H9 (cell line): ENCODE results near the gene ACCSL. TPM values are rescaled to one million over a fixed set of nuclear protein-coding genes. Genes with fewer than 3 reads are reported as not detected.

Experiments
- DNase-seq: peaks from one replicate; pipeline ENCODE4 v3.0.0-alpha.2; 2017
- H2AFZ ChIP-seq: one replicate; pipeline ENCODE4 v1.6.1; 2013; ENCODE audit warnings: mild to moderate bottlenecking, low read length, control low read depth, moderate library complexity
- H2AK5ac ChIP-seq: 2 replicates; pipeline ENCODE4 v1.6.1; 2013; ENCODE audit warnings: low read length, control low read depth, mixed read lengths; ENCODE audit not compliant: insufficient read length
- H2BK120ac ChIP-seq: one replicate; pipeline ENCODE4 v1.6.1; 2013; ENCODE audit warnings: low read depth, mild to moderate bottlenecking, low read length, control low read depth, inconsistent platforms; ENCODE audit not compliant: poor library complexity, severe bottlenecking
- H2BK12ac ChIP-seq: 2 replicates; pipeline ENCODE4 v1.6.1; 2013; ENCODE audit warnings: low read length, control low read depth, mixed read lengths, low read depth; ENCODE audit not compliant: insufficient read length
- H2BK15ac ChIP-seq: 2 replicates; pipeline ENCODE4 v1.6.1; 2013; ENCODE audit warnings: low read depth, low read length, control low read depth
- H2BK20ac ChIP-seq: one replicate; pipeline ENCODE4 v1.6.1; 2013; ENCODE audit warnings: low read depth, mild to moderate bottlenecking, low read length, control low read depth, inconsistent platforms; ENCODE audit not compliant: poor library complexity, severe bottlenecking
- H2BK5ac ChIP-seq: 2 replicates; pipeline ENCODE4 v1.6.1; 2013; ENCODE audit warnings: low read length, control low read depth, mixed read lengths; ENCODE audit not compliant: insufficient read length
- H3K14ac ChIP-seq: 2 replicates; pipeline ENCODE4 v1.6.1; 2013; ENCODE audit warnings: low read length, control low read depth; ENCODE audit not compliant: insufficient read depth
- H3K18ac ChIP-seq: 2 replicates; pipeline ENCODE4 v1.6.1; 2013; ENCODE audit warnings: low read depth, mild to moderate bottlenecking, mixed read lengths, low read length, control low read depth; ENCODE audit not compliant: insufficient read length
- H3K23ac ChIP-seq: 2 replicates; pipeline ENCODE4 v1.6.1; 2013; ENCODE audit warnings: low read length, control low read depth, mixed read lengths, low read depth; ENCODE audit not compliant: insufficient read length
- H3K23me2 ChIP-seq: 2 replicates; pipeline ENCODE4 v1.6.1; 2013; ENCODE audit warnings: low read depth, mild to moderate bottlenecking, mixed read lengths, low read length, control low read depth; ENCODE audit not compliant: insufficient read length, poor library complexity, severe bottlenecking
- H3K27ac ChIP-seq: 2 replicates; pipeline ENCODE4 v1.5.1; 2013; ENCODE audit warnings: low read length, control low read depth, mixed read lengths, low read depth; ENCODE audit not compliant: insufficient read length
- H3K27me3 ChIP-seq: 2 replicates; pipeline ENCODE4 v1.6.1; 2013; ENCODE audit warnings: low read length, control low read depth, inconsistent platforms; ENCODE audit not compliant: insufficient read depth
- H3K4ac ChIP-seq: 2 replicates; pipeline ENCODE4 v1.6.1; 2013; ENCODE audit warnings: low read depth, mild to moderate bottlenecking, control low read depth, inconsistent platforms, low read length, moderate library complexity
- H3K4me1 ChIP-seq: 2 replicates; pipeline ENCODE4 v1.6.1; 2013; ENCODE audit warnings: low read length, control low read depth, inconsistent platforms; ENCODE audit not compliant: insufficient read depth
- H3K4me2 ChIP-seq: 2 replicates; pipeline ENCODE4 v1.6.1; 2013; ENCODE audit warnings: low read length, control low read depth, mixed read lengths; ENCODE audit not compliant: insufficient read length, insufficient read depth
- H3K56ac ChIP-seq: 2 replicates; pipeline ENCODE4 v1.6.1; 2013; ENCODE audit warnings: low read depth, mild to moderate bottlenecking, mixed read lengths, low read length, control low read depth; ENCODE audit not compliant: insufficient read length
- H3K79me1 ChIP-seq: 2 replicates; pipeline ENCODE4 v1.6.1; 2013; ENCODE audit warnings: low read depth, mild to moderate bottlenecking, moderate library complexity, low read length, control low read depth, inconsistent platforms; ENCODE audit not compliant: insufficient read depth, poor library complexity, severe bottlenecking
- H3K79me2 ChIP-seq: 2 replicates; pipeline ENCODE4 v1.6.1; 2013; ENCODE audit warnings: low read length, control low read depth, inconsistent platforms; ENCODE audit not compliant: insufficient read depth
- H3K9ac ChIP-seq: 2 replicates; pipeline ENCODE4 v1.6.1; 2013; ENCODE audit warnings: low read length, control low read depth, mixed read lengths; ENCODE audit not compliant: insufficient read length; ENCODE audit errors: extremely low read depth
- H3K9me3 ChIP-seq: one replicate; pipeline ENCODE4 v1.6.1; 2013; ENCODE audit warnings: low read depth, low read length, inconsistent platforms; ENCODE audit not compliant: control insufficient read depth
- H3T11ph ChIP-seq: one replicate; pipeline ENCODE4 v1.6.1; 2013; ENCODE audit warnings: mild to moderate bottlenecking, low read length, control low read depth, inconsistent platforms
- H4K20me1 ChIP-seq: one replicate; pipeline ENCODE4 v1.6.1; 2013; ENCODE audit not compliant: control insufficient read depth, insufficient read length, insufficient read depth
- H4K5ac ChIP-seq: 2 replicates; pipeline ENCODE4 v1.6.1; 2013; ENCODE audit warnings: low read depth, mild to moderate bottlenecking, mixed read lengths, low read length, control low read depth; ENCODE audit not compliant: insufficient read length
- H4K8ac ChIP-seq: replicated peaks from 2 replicates; pipeline ENCODE4 v1.6.1; 2013; ENCODE audit warnings: low read length, control low read depth, mixed read lengths, low read depth; ENCODE audit not compliant: insufficient read length
- H4K91ac ChIP-seq: 2 replicates; pipeline ENCODE4 v1.6.1; 2013; ENCODE audit warnings: low read depth, mild to moderate bottlenecking, moderate library complexity, mixed read lengths, low read length, control low read depth; ENCODE audit not compliant: insufficient read length
- H3K27ac Mint-ChIP-seq, 3 experiments: 2 replicates in 2 of 3; 3 replicates in 1 of 3; pipeline ENCODE4 v1.8.0; 2020 to 2021; ENCODE audit warnings: mixed read lengths in 3 of 3, mild to moderate bottlenecking in 1 of 3, moderate library complexity in 1 of 3
- H3K27me3 Mint-ChIP-seq: 2 replicates; pipeline ENCODE4 v1.8.0; 2021; ENCODE audit warnings: low read depth, mild to moderate bottlenecking, moderate library complexity, mixed read lengths
- H3K36me3 Mint-ChIP-seq, 3 experiments: 2 replicates in 2 of 3; 3 replicates in 1 of 3; pipeline ENCODE4 v1.8.0; 2020 to 2021; ENCODE audit warnings: low read depth in 3 of 3, mixed read lengths in 3 of 3; ENCODE audit not compliant: insufficient read depth in 1 of 3
- H3K4me1 Mint-ChIP-seq, 2 experiments: 2 replicates each; pipeline ENCODE4 v1.8.0; 2020; ENCODE audit warnings: mixed read lengths in 2 of 2
- H3K4me3 Mint-ChIP-seq, 2 experiments: 2 replicates in 1 of 2; 3 replicates in 1 of 2; pipeline ENCODE4 v1.8.0; 2020 to 2021; ENCODE audit warnings: mild to moderate bottlenecking in 2 of 2, mixed read lengths in 2 of 2, moderate library complexity in 1 of 2
- H3K9me3 Mint-ChIP-seq, 2 experiments: 2 replicates in 1 of 2; 3 replicates in 1 of 2; pipeline ENCODE4 v1.8.0; 2020; ENCODE audit warnings: mild to moderate bottlenecking in 2 of 2, mixed read lengths in 2 of 2, moderate library complexity in 1 of 2
- WGBS: extraction: QIAGEN DNeasy Blood & Tissue Kit; methylation state at CpG from one replicate; pipeline ENCODE4 v1.1.7; 2013; ENCODE audit warnings: missing lambda C conversion rate, low lambda C conversion rate, mixed read lengths; ENCODE audit not compliant: insufficient read length; ENCODE audit errors: extremely low coverage; 5-methylcytosine and 5-hydroxymethylcytosine counted together
- total RNA-seq: library from RNA; stranded (reverse); gene quantifications from 2 replicates; pipeline ENCODE4 v1.2.1, GENCODE V29; 2021
- TF ChIP-seq, protein P1 (sequence below): fragments of 200-600 bp; sonication (generic); conservative IDR thresholded peaks from 3 replicates; pipeline ENCODE4 v1.8.0; 2021; ENCODE audit warnings: antibody characterized with exemption, mild to moderate bottlenecking

Gene ACCSL
- total RNA-seq, 1 experiment from 2014 or later = not detected

DNA sequence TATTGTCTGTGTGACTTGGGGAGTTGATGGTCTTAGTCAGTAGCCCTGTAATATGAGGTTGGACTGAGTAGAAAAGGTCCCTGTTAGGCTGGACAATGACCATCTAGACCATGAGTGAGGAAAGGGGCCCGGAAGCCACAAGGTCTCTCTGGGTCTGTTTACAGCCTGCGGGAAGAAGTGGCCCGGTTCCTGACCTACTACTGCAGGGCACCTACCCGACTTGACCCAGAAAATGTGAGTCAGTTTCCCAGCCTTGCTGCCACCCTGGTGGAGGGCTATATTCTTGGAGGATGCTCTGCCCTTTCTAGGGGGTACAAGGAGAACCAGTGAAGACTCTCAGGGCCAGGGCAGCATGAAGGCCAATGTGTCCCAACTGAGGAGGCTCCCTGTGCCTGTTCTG, 3.4 kb downstream of the ACCSL start:
- TF ChIP-seq, protein P1, sequence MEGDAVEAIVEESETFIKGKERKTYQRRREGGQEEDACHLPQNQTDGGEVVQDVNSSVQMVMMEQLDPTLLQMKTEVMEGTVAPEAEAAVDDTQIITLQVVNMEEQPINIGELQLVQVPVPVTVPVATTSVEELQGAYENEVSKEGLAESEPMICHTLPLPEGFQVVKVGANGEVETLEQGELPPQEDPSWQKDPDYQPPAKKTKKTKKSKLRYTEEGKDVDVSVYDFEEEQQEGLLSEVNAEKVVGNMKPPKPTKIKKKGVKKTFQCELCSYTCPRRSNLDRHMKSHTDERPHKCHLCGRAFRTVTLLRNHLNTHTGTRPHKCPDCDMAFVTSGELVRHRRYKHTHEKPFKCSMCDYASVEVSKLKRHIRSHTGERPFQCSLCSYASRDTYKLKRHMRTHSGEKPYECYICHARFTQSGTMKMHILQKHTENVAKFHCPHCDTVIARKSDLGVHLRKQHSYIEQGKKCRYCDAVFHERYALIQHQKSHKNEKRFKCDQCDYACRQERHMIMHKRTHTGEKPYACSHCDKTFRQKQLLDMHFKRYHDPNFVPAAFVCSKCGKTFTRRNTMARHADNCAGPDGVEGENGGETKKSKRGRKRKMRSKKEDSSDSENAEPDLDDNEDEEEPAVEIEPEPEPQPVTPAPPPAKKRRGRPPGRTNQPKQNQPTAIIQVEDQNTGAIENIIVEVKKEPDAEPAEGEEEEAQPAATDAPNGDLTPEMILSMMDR = no peak
- Histone ChIP-seq H3K56ac (no peak overlapping the region), H2AFZ (no peak overlapping the region), H3K18ac (no peak overlapping the region), H3K4me1 (no peaks in the 10 kb centered on the region), H4K5ac (no peak overlapping the region), H4K8ac (no peak overlapping the region), H3K23me2 (no peaks in the 10 kb centered on the region), H3K4ac (no peak overlapping the region), H3K79me2 (no peaks in the 10 kb centered on the region), H3K27me3 (no peaks in the 10 kb centered on the region), H3K23ac (no peak overlapping the region), H3K27ac (no peak overlapping the region), H2BK5ac (no peak overlapping the region), H3K4me2 (no peak overlapping the region), H3K79me1 (no peaks in the 10 kb centered on the region), H3K9ac (no peak overlapping the region), H4K91ac (no peak overlapping the region), H2BK20ac (no peak overlapping the region), H3K9me3 (no peaks in the 10 kb centered on the region), H3T11ph (no peak overlapping the region), H2BK12ac (no peak overlapping the region), H2BK120ac (no peak overlapping the region), H4K20me1 (no peaks in the 10 kb centered on the region), H2AK5ac (no peak overlapping the region), H3K14ac (no peak overlapping the region), H2BK15ac (no peak overlapping the region)
- H3K27ac Mint-ChIP-seq = no peak overlapping the region
- DNase-seq = no peak
- H3K4me3 Mint-ChIP-seq = no peak overlapping the region
- H3K36me3 Mint-ChIP-seq = no peaks in the 10 kb centered on the region
- WGBS = no CpG with 5 or more reads among the region's 4 CpGs
- H3K27me3 Mint-ChIP-seq = peaks cover 11% of the 10 kb centered on the region
- H3K9me3 Mint-ChIP-seq = peaks cover 0 to 3% of the 10 kb centered on the region in 2 experiments; a peak in 1 of 5 replicates
- no peaks in the 10 kb centered on the region for H3K4me1 Mint-ChIP-seq
